ENCODE results near the gene LINC00237.

LINC00237 gene

GRCh38 chr20:21106171-21107017 lies at the start of gene LINC00237:
Gene LINC00237 (minus strand): TSS chr20:21106358.
- no peak for DNase-seq (ENCODE audit: low read depth)
- H3K4me3 ChIP-seq (ENCODE audit: low read depth, low read length): no peak within 1 kb of the TSS

GRCh38 chr20:21155268-21155667 lies 49.1 kb upstream of the LINC00237 start:
- no peak overlapping the region for H3K4me3 ChIP-seq (ENCODE audit: low read depth, low read length)
- DNase-seq (ENCODE audit: low read depth): no peak

GRCh38 chr20:21154692-21155091 lies 48.5 kb upstream of the LINC00237 start:
- DNase-seq (ENCODE audit: low read depth): no peak
- H3K4me3 ChIP-seq (ENCODE audit: low read depth, low read length): no peak overlapping the region

- H3K4me3 ChIP-seq (ENCODE audit: low read depth, low read length): no peak overlapping the region
- DNase-seq (ENCODE audit: low read depth): no peak
Measured at GRCh38 chr20:21151791-21152190, 45.6 kb upstream of the LINC00237 start.

- no peak for DNase-seq (ENCODE audit: low read depth)
- H3K4me3 ChIP-seq (ENCODE audit: low read depth, low read length): no peak overlapping the region
Measured at GRCh38 chr20:21149344-21149743, 43.2 kb upstream of the LINC00237 start.

GRCh38 chr20:21147593-21147992 lies 41.4 kb upstream of the LINC00237 start:
- DNase-seq (ENCODE audit: low read depth): peak; percentile 5
- H3K4me3 ChIP-seq (ENCODE audit: low read depth, low read length): no peak overlapping the region

GRCh38 chr20:21146215-21146614 lies 40.1 kb upstream of the LINC00237 start:
- H3K4me3 ChIP-seq (ENCODE audit: low read depth, low read length): no peak overlapping the region
- DNase-seq (ENCODE audit: low read depth): no peak

- no peak for DNase-seq (ENCODE audit: low read depth)
- no peak overlapping the region for H3K4me3 ChIP-seq (ENCODE audit: low read depth, low read length)
Measured at GRCh38 chr20:21145424-21145823, 39.3 kb upstream of the LINC00237 start.

GRCh38 chr20:21143194-21143890 lies 37.2 kb upstream of the LINC00237 start:
- no peak for DNase-seq (ENCODE audit: low read depth)
- H3K4me3 ChIP-seq (ENCODE audit: low read depth, low read length): no peak overlapping the region

GRCh38 chr20:21141825-21142224 lies 35.7 kb upstream of the LINC00237 start:
- H3K4me3 ChIP-seq (ENCODE audit: low read depth, low read length): no peak overlapping the region
- no peak for DNase-seq (ENCODE audit: low read depth)

GRCh38 chr20:21139881-21140566 lies 33.9 kb upstream of the LINC00237 start:
- no peak for DNase-seq (ENCODE audit: low read depth)
- H3K4me3 ChIP-seq (ENCODE audit: low read depth, low read length): no peak overlapping the region

- no peak overlapping the region for H3K4me3 ChIP-seq (ENCODE audit: low read depth, low read length)
- DNase-seq (ENCODE audit: low read depth): no peak
Measured at GRCh38 chr20:21137078-21137477, 30.9 kb upstream of the LINC00237 start.

- DNase-seq (ENCODE audit: low read depth): no peak
- no peak overlapping the region for H3K4me3 ChIP-seq (ENCODE audit: low read depth, low read length)
Measured at GRCh38 chr20:21136015-21136732, 30.0 kb upstream of the LINC00237 start.

- DNase-seq (ENCODE audit: low read depth): no peak
- no peak overlapping the region for H3K4me3 ChIP-seq (ENCODE audit: low read depth, low read length)
Measured at GRCh38 chr20:21134883-21135493, 28.8 kb upstream of the LINC00237 start.

GRCh38 chr20:21133917-21134622 lies 27.9 kb upstream of the LINC00237 start:
- DNase-seq (ENCODE audit: low read depth): no peak
- H3K4me3 ChIP-seq (ENCODE audit: low read depth, low read length): no peak overlapping the region

- DNase-seq (ENCODE audit: low read depth): no peak
- H3K4me3 ChIP-seq (ENCODE audit: low read depth, low read length): no peak overlapping the region
Measured at GRCh38 chr20:21133404-21133803, 27.2 kb upstream of the LINC00237 start.

- no peak for DNase-seq (ENCODE audit: low read depth)
- H3K4me3 ChIP-seq (ENCODE audit: low read depth, low read length): no peak overlapping the region
Measured at GRCh38 chr20:21129861-21130260, 23.7 kb upstream of the LINC00237 start.

- DNase-seq (ENCODE audit: low read depth): no peak
- H3K4me3 ChIP-seq (ENCODE audit: low read depth, low read length): no peak overlapping the region
Measured at GRCh38 chr20:21127201-21127981, 21.2 kb upstream of the LINC00237 start.

Data from skeletal muscle cell (primary cell).